Mammary epithelial cell (primary cell): ENCODE measurements around the gene ADGB.

Experiments
- CTCF ChIP-seq, 2 donors: IDR thresholded peaks in 1 of 2; conservative IDR thresholded peaks in 1 of 2; 2 replicates each; pipeline ENCODE4 v1.5.1; 2011 to 2012; ENCODE audit warnings: inconsistent platforms in 2 of 2, low read length in 2 of 2, mild to moderate bottlenecking in 2 of 2, control low read depth in 1 of 2, low read depth in 1 of 2; ENCODE audit not compliant: insufficient read depth in 1 of 2; ENCODE audit errors: extremely low read depth in 1 of 2
- EZH2 ChIP-seq: IDR thresholded peaks from 2 replicates; pipeline ENCODE4 v1.6.1; 2012; ENCODE audit warnings: low read length, inconsistent platforms, borderline replicate concordance

DNA sequence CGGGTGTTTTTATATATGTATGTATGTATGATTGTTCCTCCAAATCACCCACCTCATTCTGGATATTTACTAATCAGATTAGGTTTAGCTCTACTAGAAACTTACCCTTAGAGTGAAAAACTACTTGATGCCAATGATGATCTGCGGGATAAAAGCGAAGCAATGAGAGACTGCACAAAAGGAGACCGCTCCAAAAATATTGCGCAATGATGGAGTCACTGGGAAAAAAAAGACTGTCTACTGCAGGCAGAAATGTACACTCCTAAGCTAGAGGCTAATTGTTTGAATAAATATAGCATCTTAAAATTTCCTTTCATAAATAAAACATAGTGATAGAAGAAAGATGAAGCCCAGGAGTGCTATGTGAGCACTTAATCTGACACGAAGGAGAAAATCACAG, 47.9 kb upstream of the ADGB start:
- no peak for TF ChIP-seq CTCF (conservative IDR thresholded peaks at IDR 0.05 in 1 of 2, IDR thresholded peaks at IDR 0.05 in 1 of 2; ENCODE audit: extremely low read depth in 1 of 2, insufficient read depth in 1 of 2, low read depth in 1 of 2, low read length in 2 of 2)
- no peak for TF ChIP-seq EZH2
